Fibroblast of lung (primary cell): ENCODE measurements around the gene DNAJC13. TPM values are rescaled to one million over a fixed set of nuclear protein-coding genes. Genes with fewer than 3 reads are reported as not detected.

Experiments used
- DNase-seq, 2 donors: peaks; one replicate each; pipeline versions ENCODE4 v3.0.0 to v3.0.0-alpha.2; 2010; ENCODE audit warnings: low read depth in 2 of 2
- H2AFZ ChIP-seq: 2 replicates; pipeline ENCODE4 v1.5.1; 2012; ENCODE audit warnings: low read length, control low read depth, inconsistent platforms
- H3K27ac ChIP-seq: 2 replicates; pipeline ENCODE4 v1.5.1; 2011; ENCODE audit warnings: low read length, control low read depth; ENCODE audit not compliant: insufficient read depth
- H3K27me3 ChIP-seq: 2 replicates; pipeline ENCODE4 v1.5.1; 2011; ENCODE audit warnings: mild to moderate bottlenecking, low read length; ENCODE audit not compliant: control insufficient read depth, insufficient read depth
- H3K36me3 ChIP-seq: 2 replicates; pipeline ENCODE4 v1.5.1; 2011; ENCODE audit warnings: low read length; ENCODE audit not compliant: control insufficient read depth, insufficient read depth
- H3K4me1 ChIP-seq: 2 replicates; pipeline ENCODE4 v1.5.1; 2011; ENCODE audit warnings: low read length; ENCODE audit not compliant: control insufficient read depth, insufficient read depth; ENCODE audit errors: extremely low read depth
- H3K4me2 ChIP-seq: 2 replicates; pipeline ENCODE4 v1.5.1; 2011; ENCODE audit warnings: low read length, control low read depth; ENCODE audit not compliant: insufficient read depth; ENCODE audit errors: extremely low read depth
- H3K4me3 ChIP-seq, 4 experiments: fragments of 200-600 bp in 1 of 4; sonication (generic) in 1 of 4; replicated peaks in 1 of 4; 2 replicates each; pipeline ENCODE4 v1.5.1; 2011 to 2016; ENCODE audit warnings: low read length in 4 of 4, low read depth in 3 of 4, mild to moderate bottlenecking in 3 of 4, control low read depth in 2 of 4, inconsistent platforms in 1 of 4, mixed read lengths in 1 of 4; ENCODE audit not compliant: insufficient read depth in 1 of 4; ENCODE audit errors: control extremely low read depth in 1 of 4
- H3K79me2 ChIP-seq: 2 replicates; pipeline ENCODE4 v1.5.1; 2012; ENCODE audit warnings: mild to moderate bottlenecking, low read length, inconsistent platforms; ENCODE audit not compliant: control insufficient read depth, insufficient read depth
- H3K9ac ChIP-seq: 2 replicates; pipeline ENCODE4 v1.5.1; 2011; ENCODE audit warnings: mild to moderate bottlenecking, low read length, control low read depth; ENCODE audit not compliant: insufficient read depth
- H3K9me3 ChIP-seq: 2 replicates; pipeline ENCODE4 v1.5.1; 2012; ENCODE audit warnings: low read depth, low read length; ENCODE audit not compliant: control insufficient read depth, insufficient read depth
- H4K20me1 ChIP-seq: 2 replicates; pipeline ENCODE4 v1.5.1; 2011; ENCODE audit warnings: low read length; ENCODE audit not compliant: control insufficient read depth, insufficient read depth; ENCODE audit errors: extremely low read depth
- EZH2 ChIP-seq: IDR thresholded peaks from 2 replicates; pipeline ENCODE4 v1.5.1; 2012; ENCODE audit warnings: low read length, control low read depth, mild to moderate bottlenecking; ENCODE audit errors: missing control alignments
- polyA plus RNA-seq, 2 donors: library from polyadenylated mRNA; depleted of rRNA in 1 of 2; stranded (reverse) in 1 of 2; unstranded in 1 of 2; fragments of >200 nt; gene quantifications; 2 replicates each; pipeline ENCODE4 v1.2.1, GENCODE V29; 2011 to 2012; ENCODE audit warnings: missing spikeins in 1 of 2
- total RNA-seq: library from RNA; depleted of rRNA; stranded (reverse); fragments of >200 nt; gene quantifications from 2 replicates; pipeline ENCODE4 v1.2.1, GENCODE V29; 2014
- TF ChIP-seq, protein P1 (sequence below), 2 donors: IDR thresholded peaks in 1 of 2; conservative IDR thresholded peaks in 1 of 2; 1 replicate in 1 of 2; 2 replicates in 1 of 2; pipeline ENCODE4 v1.5.1; 2011 to 2012; ENCODE audit warnings: low read length in 2 of 2, control low read depth in 1 of 2, inconsistent platforms in 1 of 2, low read depth in 1 of 2, mild to moderate bottlenecking in 1 of 2

DNAJC13 gene
- total and polyA plus RNA-seq, 2 donors (not counting 1 experiment from before 2014, with no cell fraction given): 56.3 to 89.0 TPM

DNA sequence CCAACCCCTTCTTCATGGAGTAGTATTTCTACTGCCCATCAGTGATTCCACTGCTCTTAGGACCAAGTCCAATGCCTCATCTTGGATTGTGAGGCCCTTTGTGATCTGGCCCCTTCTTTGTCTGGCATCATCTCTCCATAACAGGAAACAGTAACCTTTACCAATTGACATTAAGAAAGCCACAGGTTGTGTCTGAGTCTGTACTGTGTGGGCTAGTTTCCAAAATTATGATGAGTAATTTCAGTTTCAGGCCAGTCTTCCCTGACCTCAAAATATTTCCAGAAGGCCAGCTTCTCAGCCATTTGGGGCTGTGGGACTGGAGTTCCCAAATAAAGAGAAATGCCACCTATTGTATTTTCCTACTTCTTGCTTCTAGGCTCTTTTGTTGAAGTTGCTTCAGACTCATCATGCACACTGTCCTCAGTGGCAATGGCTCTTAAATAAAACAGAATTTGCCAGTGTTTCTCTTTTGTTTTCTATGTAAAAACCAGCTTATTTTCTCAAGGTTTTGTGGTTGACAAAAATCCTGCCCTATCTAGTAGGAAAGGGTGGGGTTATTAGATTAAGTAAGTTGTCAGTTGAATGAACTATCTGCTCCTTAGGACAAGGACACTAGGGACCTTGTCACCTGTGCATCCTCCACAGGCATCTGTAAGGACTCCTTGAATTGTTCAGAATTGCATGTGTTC lies 132.7 kb downstream of the DNAJC13 start:
- TF ChIP-seq, protein P1, sequence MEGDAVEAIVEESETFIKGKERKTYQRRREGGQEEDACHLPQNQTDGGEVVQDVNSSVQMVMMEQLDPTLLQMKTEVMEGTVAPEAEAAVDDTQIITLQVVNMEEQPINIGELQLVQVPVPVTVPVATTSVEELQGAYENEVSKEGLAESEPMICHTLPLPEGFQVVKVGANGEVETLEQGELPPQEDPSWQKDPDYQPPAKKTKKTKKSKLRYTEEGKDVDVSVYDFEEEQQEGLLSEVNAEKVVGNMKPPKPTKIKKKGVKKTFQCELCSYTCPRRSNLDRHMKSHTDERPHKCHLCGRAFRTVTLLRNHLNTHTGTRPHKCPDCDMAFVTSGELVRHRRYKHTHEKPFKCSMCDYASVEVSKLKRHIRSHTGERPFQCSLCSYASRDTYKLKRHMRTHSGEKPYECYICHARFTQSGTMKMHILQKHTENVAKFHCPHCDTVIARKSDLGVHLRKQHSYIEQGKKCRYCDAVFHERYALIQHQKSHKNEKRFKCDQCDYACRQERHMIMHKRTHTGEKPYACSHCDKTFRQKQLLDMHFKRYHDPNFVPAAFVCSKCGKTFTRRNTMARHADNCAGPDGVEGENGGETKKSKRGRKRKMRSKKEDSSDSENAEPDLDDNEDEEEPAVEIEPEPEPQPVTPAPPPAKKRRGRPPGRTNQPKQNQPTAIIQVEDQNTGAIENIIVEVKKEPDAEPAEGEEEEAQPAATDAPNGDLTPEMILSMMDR (conservative IDR thresholded peaks at IDR 0.05 in 1 of 2, IDR thresholded peaks at IDR 0.05 in 1 of 2; ENCODE audit: low read depth in 1 of 2, low read length in 2 of 2): no peak
- no peak for TF ChIP-seq EZH2
- no peaks in the 10 kb centered on the region for H3K9me3 ChIP-seq
- H3K27me3 ChIP-seq: no peaks in the 10 kb centered on the region
- H3K9ac ChIP-seq: no peak overlapping the region
- no peak overlapping the region for H3K4me2 ChIP-seq
- no peak overlapping the region for H3K4me3 ChIP-seq
- peaks cover 8% of the 10 kb centered on the region for H3K4me1 ChIP-seq
- no peak overlapping the region for H3K27ac ChIP-seq
- no peak overlapping the region for H2AFZ ChIP-seq
- no peaks in the 10 kb centered on the region for H3K36me3 ChIP-seq
- no peaks in the 10 kb centered on the region for H3K79me2 ChIP-seq
- DNase-seq: peak; percentile 70 to 87
- no peaks in the 10 kb centered on the region for H4K20me1 ChIP-seq

DNA sequence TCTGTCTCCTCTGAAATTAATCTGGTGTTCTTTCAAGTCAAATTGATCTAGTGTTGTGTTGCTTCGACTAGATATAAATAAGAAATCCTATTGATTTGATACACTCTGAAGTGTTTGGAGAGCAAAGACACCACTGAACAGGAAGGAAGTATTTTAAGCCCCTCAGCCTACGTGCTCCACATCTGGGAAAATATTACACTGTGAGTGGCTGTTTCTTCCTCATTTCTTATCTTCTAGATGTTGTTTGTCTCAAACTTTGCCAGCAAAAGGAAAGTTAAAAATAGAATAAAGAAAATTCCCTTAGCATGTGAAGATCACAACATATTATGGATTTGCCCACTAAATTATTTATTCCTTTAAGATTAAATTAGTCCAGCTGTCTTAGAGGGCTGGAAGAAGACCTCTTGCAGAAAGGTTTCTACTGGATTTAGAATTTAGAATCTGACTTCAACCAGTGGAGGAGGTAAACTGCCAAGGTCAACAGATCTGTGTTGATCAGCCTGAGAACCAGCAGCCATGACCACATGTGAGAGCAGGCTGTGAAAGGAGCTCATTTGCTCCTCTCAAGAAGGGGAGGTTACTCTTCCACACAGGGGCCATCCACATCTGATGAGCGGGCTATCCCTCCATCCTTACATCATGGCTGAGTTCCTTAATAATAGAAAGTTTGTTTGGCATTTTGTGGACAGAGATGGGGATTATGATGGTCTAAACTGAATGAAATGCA lies 133.4 kb downstream of the DNAJC13 start:
- TF ChIP-seq EZH2: no peak
- TF ChIP-seq, protein P1 (conservative IDR thresholded peaks at IDR 0.05 in 1 of 2, IDR thresholded peaks at IDR 0.05 in 1 of 2; ENCODE audit: low read depth in 1 of 2, low read length in 2 of 2): no peak
- H3K27ac ChIP-seq: no peak overlapping the region

DNA sequence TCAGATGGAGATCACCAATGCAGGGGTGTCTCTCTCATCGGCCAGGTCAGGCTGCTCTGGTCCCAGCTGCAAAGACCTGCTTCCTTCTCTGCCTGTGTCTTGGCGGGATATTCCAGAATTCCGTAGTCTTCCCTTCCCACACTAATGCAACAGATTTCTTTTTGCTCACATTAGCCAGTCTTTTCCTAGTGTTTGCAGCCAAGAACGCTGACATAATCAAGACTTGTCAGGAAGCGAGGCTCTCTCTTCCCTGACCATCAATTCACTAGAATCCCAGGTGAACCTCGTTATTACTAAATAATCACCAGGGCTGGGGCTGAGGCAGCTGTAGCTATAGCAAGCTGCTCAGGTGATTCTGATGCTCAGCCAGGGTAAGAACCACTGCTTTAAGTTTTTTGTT lies 136.5 kb downstream of the DNAJC13 start:
- Histone ChIP-seq H3K4me1 (peaks cover 9% of the 10 kb centered on the region), H3K36me3 (no peaks in the 10 kb centered on the region), H3K27ac (no peak overlapping the region), H3K4me3 (no peak overlapping the region), H3K4me2 (no peak overlapping the region), H4K20me1 (no peaks in the 10 kb centered on the region), H3K79me2 (no peaks in the 10 kb centered on the region), H3K9me3 (no peaks in the 10 kb centered on the region), H3K9ac (no peak overlapping the region), H2AFZ (no peak overlapping the region), H3K27me3 (no peaks in the 10 kb centered on the region)
- DNase-seq: no peak
- TF ChIP-seq, protein P1 (conservative IDR thresholded peaks at IDR 0.05 in 1 of 2, IDR thresholded peaks at IDR 0.05 in 1 of 2; ENCODE audit: low read depth in 1 of 2, low read length in 2 of 2): no peak
- no peak for TF ChIP-seq EZH2

More for the DNA sequence above, 133.4 kb downstream of the DNAJC13 start:
- H4K20me1 ChIP-seq: no peaks in the 10 kb centered on the region
- H3K4me2 ChIP-seq: no peak overlapping the region
- no peak overlapping the region for H3K9ac ChIP-seq
- H3K4me3 ChIP-seq: no peak overlapping the region
- DNase-seq: peak in 1 of 2 donors; percentile 39
- peaks cover 8% of the 10 kb centered on the region for H3K4me1 ChIP-seq
- no peaks in the 10 kb centered on the region for H3K79me2 ChIP-seq
- H3K27me3 ChIP-seq: no peaks in the 10 kb centered on the region
- H3K36me3 ChIP-seq: no peaks in the 10 kb centered on the region
- H3K9me3 ChIP-seq: no peaks in the 10 kb centered on the region
- no peak overlapping the region for H2AFZ ChIP-seq
